Activated CD4-positive, alpha-beta memory T cell treated with anti-CD3 and anti-CD28 coated beads for 36 hours (primary cell): Measurements from ENCODE around the gene CH25H. TPM values are rescaled to one million over a fixed set of nuclear protein-coding genes. Genes with fewer than 3 reads are reported as not detected.

ENCODE experiments used
- CTCF ChIA-PET: fragments of 350-600 bp; sonication (Branson Sonifier 250); formaldehyde crosslinking; loops from one replicate; lab custom pipeline; 2021; ENCODE audit warnings: antibody characterized with exemption, inconsistent platforms; lab: Charles Lee
- POLR2A ChIA-PET: fragments of 350-600 bp; sonication (Branson Sonifier 250); formaldehyde crosslinking; loops from one replicate; lab custom pipeline; 2021; ENCODE audit warnings: antibody characterized with exemption; lab: Charles Lee
- DNase-seq: peaks from one replicate; pipeline ENCODE4 v3.0.0-alpha.2; 2020
- H3K27ac Mint-ChIP-seq: one replicate; pipeline ENCODE4 v1.8.0; 2021; ENCODE audit warnings: mixed read lengths
- H3K27me3 Mint-ChIP-seq: one replicate; pipeline ENCODE4 v1.8.0; 2021; ENCODE audit warnings: mixed read lengths
- H3K36me3 Mint-ChIP-seq: one replicate; pipeline ENCODE4 v1.8.0; 2021; ENCODE audit warnings: mixed read lengths
- H3K4me1 Mint-ChIP-seq: one replicate; pipeline ENCODE4 v1.8.0; 2021; ENCODE audit warnings: low read depth, mixed read lengths
- H3K4me3 Mint-ChIP-seq: one replicate; pipeline ENCODE4 v1.8.0; 2021; ENCODE audit warnings: mild to moderate bottlenecking, mixed read lengths
- H3K9me3 Mint-ChIP-seq: one replicate; pipeline ENCODE4 v1.8.0; 2021; ENCODE audit warnings: mixed read lengths
- intact Hi-C: fragments of 100-400 bp; cut with micrococcal nuclease; formaldehyde crosslinking; loops from one replicate; pipeline ENCODE4 v1.15.1; 2023
- total RNA-seq, 2 experiments: library from RNA; stranded (reverse); gene quantifications; one replicate each; pipeline ENCODE4 v1.2.3, GENCODE V29; 2021

Gene CH25H
- total RNA-seq, 2 experiments from 2014 or later = 0.12 TPM; not detected in 1

- Mint-ChIP-seq H3K4me3 (no peak overlapping the region), H3K9me3 (no peaks in the 10 kb centered on the region), H3K27ac (no peak overlapping the region), H3K4me1 (no peaks in the 10 kb centered on the region), H3K27me3 (no peaks in the 10 kb centered on the region), H3K36me3 (peaks cover 3% of the 10 kb centered on the region)
- CTCF ChIA-PET = interaction anchor here (2.5 kb wide), 1 partner anchor 25 kb away, joined by 11 read pairs; no protein-coding TSS in a partner anchor
- intact Hi-C loops = no loop called here
- POLR2A ChIA-PET = no interaction called here
- no peak for DNase-seq
These were observed 35.9 kb upstream of the CH25H start for GRCh38 chr10:89242840-89243568.

DNA sequence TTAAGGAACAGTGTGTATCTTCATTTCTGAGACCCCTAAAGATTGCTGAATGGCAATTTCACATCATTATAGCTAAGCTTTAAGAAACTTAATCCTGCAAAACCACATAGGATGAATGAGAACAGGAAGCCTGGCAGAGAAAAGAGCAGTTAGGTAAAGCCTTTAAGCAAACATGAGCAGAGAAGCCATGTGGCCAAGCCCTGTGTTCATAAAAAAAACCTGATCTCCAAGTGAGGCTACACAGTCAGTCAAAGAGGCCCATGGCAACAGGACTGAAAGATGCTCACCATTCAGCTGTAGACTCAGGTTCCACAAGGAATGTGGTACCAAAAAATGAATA, 35.2 kb upstream of the CH25H start:
- intact Hi-C loops = no loop called here
- Mint-ChIP-seq H3K9me3 (no peaks in the 10 kb centered on the region), H3K4me1 (no peaks in the 10 kb centered on the region), H3K27me3 (no peaks in the 10 kb centered on the region), H3K36me3 (peaks cover 3% of the 10 kb centered on the region), H3K4me3 (no peak overlapping the region), H3K27ac (no peak overlapping the region)
- DNase-seq = no peak
- ChIA-PET CTCF (interaction anchor here (0.6 to 0.7 kb wide), 2 partner anchors 20 to 320 kb away, joined by 3 read pairs; no protein-coding TSS in a partner anchor), POLR2A (no interaction called here)

GRCh38 chr10:89241486-89242344, 34.6 kb upstream of the CH25H start:
- intact Hi-C loops = no loop called here
- Mint-ChIP-seq H3K4me1 (no peaks in the 10 kb centered on the region), H3K27me3 (no peaks in the 10 kb centered on the region), H3K9me3 (no peaks in the 10 kb centered on the region), H3K4me3 (no peak overlapping the region), H3K27ac (no peak overlapping the region), H3K36me3 (peaks cover 3% of the 10 kb centered on the region)
- ChIA-PET CTCF (interaction anchor here (0.6 to 1.0 kb wide), 3 partner anchors 9 to 321 kb away, joined by 3 read pairs; no protein-coding TSS in a partner anchor), POLR2A (no interaction called here)
- DNase-seq = no peak

- Mint-ChIP-seq H3K4me1 (peaks cover 3% of the 10 kb centered on the region), H3K9me3 (no peaks in the 10 kb centered on the region), H3K27me3 (no peaks in the 10 kb centered on the region), H3K4me3 (no peak overlapping the region), H3K36me3 (peaks cover 3% of the 10 kb centered on the region), H3K27ac (no peak overlapping the region)
- intact Hi-C loops = no loop called here
- ChIA-PET POLR2A (interaction anchor here (1.0 kb wide), 1 partner anchor 173 kb away, joined by 3 read pairs; the partner anchor contains the start of gene IFIT5), CTCF (interaction anchor here (0.6 to 1.0 kb wide), 2 partner anchors 9 to 430 kb away, joined by 3 read pairs; no protein-coding TSS in a partner anchor)
- DNase-seq = no peak
These were observed 33.9 kb upstream of the CH25H start for GRCh38 chr10:89241026-89241425.

- peaks cover 3% of the 10 kb centered on the region for H3K36me3 Mint-ChIP-seq
- POLR2A ChIA-PET = interaction anchor here (1.0 kb wide), 1 partner anchor 173 kb away, joined by 3 read pairs; the partner anchor contains the start of gene IFIT5
- H3K27ac Mint-ChIP-seq = no peak overlapping the region
- no peaks in the 10 kb centered on the region for H3K9me3 Mint-ChIP-seq
- H3K4me3 Mint-ChIP-seq = no peak overlapping the region
- H3K4me1 Mint-ChIP-seq = peaks cover 4% of the 10 kb centered on the region
- no peak for DNase-seq
- CTCF ChIA-PET = interaction anchor here (0.6 kb wide), 1 partner anchor 430 kb away, joined by 3 read pairs; no protein-coding TSS in a partner anchor
- H3K27me3 Mint-ChIP-seq = no peaks in the 10 kb centered on the region
- intact Hi-C loops = no loop called here
These were observed 33.4 kb upstream of the CH25H start for GRCh38 chr10:89240519-89240918.

DNA sequence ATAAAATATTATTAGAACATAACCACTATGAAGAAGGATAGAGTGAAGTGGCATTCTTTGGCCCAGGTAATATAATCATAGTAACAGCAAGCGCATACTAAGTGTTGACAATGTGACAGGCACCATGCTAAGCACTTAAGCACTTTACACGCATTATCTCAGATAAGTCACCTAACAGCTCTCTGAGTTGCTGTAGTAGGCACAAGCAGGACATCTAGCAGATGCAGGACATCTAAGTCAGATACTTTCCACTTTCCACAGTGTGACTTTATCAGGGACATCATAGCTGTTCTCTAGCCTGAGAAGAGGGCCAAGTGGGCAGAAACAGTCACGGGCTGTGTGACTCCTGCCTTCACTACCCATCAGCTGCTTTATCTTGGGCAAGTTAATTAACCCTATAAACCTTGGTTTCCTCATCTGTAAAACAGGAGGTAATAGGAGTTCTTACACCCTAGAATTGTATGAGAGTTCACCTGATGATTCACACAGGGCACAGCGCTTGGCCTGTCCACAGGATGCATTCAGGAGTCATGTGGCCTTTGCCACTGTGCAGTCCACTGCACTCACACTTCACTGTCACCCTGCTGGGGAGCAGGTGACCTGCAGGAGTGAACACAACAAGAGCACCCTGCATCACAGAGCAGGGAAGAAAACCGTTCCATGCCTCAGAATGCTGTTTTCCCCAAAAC, 32.0 kb upstream of the CH25H start:
- Mint-ChIP-seq H3K36me3 (peaks cover 3% of the 10 kb centered on the region), H3K4me1 (peaks cover 10% of the 10 kb centered on the region), H3K4me3 (no peak overlapping the region), H3K27me3 (no peaks in the 10 kb centered on the region), H3K27ac (no peak overlapping the region), H3K9me3 (no peaks in the 10 kb centered on the region)
- CTCF ChIA-PET = interaction anchor here (1.1 kb wide), 1 partner anchor 22 kb away, joined by 3 read pairs; no protein-coding TSS in a partner anchor
- intact Hi-C loops = no loop called here
- POLR2A ChIA-PET = interaction anchor here (0.6 kb wide), 1 partner anchor 1716 kb away, joined by 3 read pairs; no protein-coding TSS in a partner anchor
- no peak for DNase-seq

GRCh38 chr10:89237849-89238248, 30.7 kb upstream of the CH25H start:
- CTCF ChIA-PET = interaction anchor here (1.1 to 1.2 kb wide), 2 partner anchors 19 to 20 kb away, joined by 3 to 4 read pairs; no protein-coding TSS in a partner anchor
- no peak overlapping the region for H3K27ac Mint-ChIP-seq
- H3K4me3 Mint-ChIP-seq = no peak overlapping the region
- no peaks in the 10 kb centered on the region for H3K9me3 Mint-ChIP-seq
- peaks cover 6% of the 10 kb centered on the region for H3K36me3 Mint-ChIP-seq
- intact Hi-C loops = no loop called here
- no peak for DNase-seq
- POLR2A ChIA-PET = no interaction called here
- peaks cover 10% of the 10 kb centered on the region for H3K4me1 Mint-ChIP-seq
- H3K27me3 Mint-ChIP-seq = no peaks in the 10 kb centered on the region

DNA sequence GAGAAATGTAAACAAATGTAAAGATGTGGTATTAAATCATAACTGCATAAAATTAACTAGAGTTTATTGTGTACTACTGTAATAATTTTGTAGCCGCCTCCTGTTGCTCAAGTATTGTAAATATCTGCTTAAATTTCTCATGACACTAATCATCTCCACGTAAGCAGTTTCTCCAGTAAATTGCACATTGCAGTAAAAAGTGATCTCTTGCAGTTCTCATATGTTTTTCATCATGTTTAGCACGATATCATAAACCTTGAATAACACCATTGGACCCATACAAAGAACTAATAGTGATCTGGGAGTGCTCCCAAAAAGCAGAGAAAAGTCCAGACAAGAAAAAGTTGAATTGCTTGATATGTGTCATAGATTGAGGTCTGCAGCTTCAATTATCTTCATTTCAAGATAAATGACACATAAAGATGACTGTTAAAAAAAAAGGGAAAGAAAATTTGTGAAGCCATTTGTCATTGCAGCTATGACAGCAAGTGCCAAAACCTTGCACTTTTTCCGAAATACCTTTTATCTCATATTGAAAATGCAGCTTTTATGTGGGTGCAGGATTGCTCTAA, 29.2 kb upstream of the CH25H start:
- H3K4me3 Mint-ChIP-seq = no peak overlapping the region
- H3K27ac Mint-ChIP-seq = no peak overlapping the region
- H3K9me3 Mint-ChIP-seq = no peaks in the 10 kb centered on the region
- peaks cover 6% of the 10 kb centered on the region for H3K36me3 Mint-ChIP-seq
- H3K27me3 Mint-ChIP-seq = no peaks in the 10 kb centered on the region
- POLR2A ChIA-PET = no interaction called here
- H3K4me1 Mint-ChIP-seq = peaks cover 10% of the 10 kb centered on the region
- intact Hi-C loops = no loop called here
- CTCF ChIA-PET = no interaction called here
- DNase-seq = no peak

DNA sequence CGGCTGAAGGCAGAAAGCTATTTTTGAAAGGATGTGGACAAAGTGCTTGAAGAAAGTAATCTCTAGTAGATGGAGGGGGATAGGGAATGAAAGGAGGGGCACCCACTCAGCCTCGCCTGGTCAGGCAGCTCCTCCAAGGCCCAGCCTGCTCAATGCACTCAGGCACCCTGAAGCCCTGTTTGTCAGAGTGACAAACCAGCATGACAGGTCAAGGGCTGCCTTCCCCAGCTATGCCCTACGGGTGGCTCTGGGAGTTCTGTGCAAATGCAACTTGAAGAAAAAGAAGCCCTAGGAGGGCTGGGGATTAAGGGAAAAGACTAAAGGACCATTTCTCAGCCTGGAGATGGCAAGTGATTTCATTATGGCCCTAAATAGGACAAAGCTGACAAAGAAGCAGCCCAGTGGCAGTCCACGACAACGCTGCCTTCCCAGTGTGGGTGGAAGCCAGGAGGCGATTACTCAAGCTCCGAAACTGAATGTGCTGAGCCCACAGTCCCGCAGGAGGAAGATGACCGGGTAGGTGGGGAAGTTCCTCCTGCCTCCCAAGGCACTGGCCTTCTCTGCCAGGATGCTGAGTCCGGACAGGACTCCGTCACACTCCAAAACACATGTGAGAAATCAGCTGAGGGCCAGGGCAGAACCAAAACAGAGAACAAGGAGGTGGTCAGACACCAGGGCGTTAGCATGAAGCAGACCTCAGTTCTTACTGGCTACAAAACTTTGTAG, 28.1 kb upstream of the CH25H start:
- Mint-ChIP-seq H3K27ac (no peak overlapping the region), H3K4me3 (no peak overlapping the region), H3K9me3 (no peaks in the 10 kb centered on the region), H3K27me3 (no peaks in the 10 kb centered on the region), H3K4me1 (peaks cover 10% of the 10 kb centered on the region), H3K36me3 (peaks cover 6% of the 10 kb centered on the region)
- intact Hi-C loops = no loop called here
- ChIA-PET CTCF (interaction anchor here (0.9 to 1.6 kb wide), 3 partner anchors 9 to 17 kb away, joined by 3 to 9 read pairs (median 4); no protein-coding TSS in a partner anchor), POLR2A (no interaction called here)
- peak; percentile 28 for DNase-seq

- CTCF ChIA-PET = interaction anchor here (1.1 kb wide), 1 partner anchor 15 kb away, joined by 4 read pairs; no protein-coding TSS in a partner anchor
- peaks cover 12% of the 10 kb centered on the region for H3K4me1 Mint-ChIP-seq
These were observed 25.9 kb upstream of the CH25H start for GRCh38 chr10:89233033-89233432.

GRCh38 chr10:89228962-89229361, 21.8 kb upstream of the CH25H start:
- peaks cover 9% of the 10 kb centered on the region for H3K36me3 Mint-ChIP-seq
- H3K27me3 Mint-ChIP-seq = no peaks in the 10 kb centered on the region
- CTCF ChIA-PET = interaction anchor here (0.5 to 3.1 kb wide), 3 partner anchors 11 to 1639 kb away, joined by 3 to 12 read pairs (median 8); no protein-coding TSS in a partner anchor
- H3K4me1 Mint-ChIP-seq = peaks cover 2% of the 10 kb centered on the region
- DNase-seq = no peak
- intact Hi-C loops = no loop called here
- POLR2A ChIA-PET = no interaction called here
- H3K4me3 Mint-ChIP-seq = no peak overlapping the region
- no peak overlapping the region for H3K27ac Mint-ChIP-seq
- H3K9me3 Mint-ChIP-seq = no peaks in the 10 kb centered on the region

More at GRCh38 chr10:89233033-89233432, 25.9 kb upstream of the CH25H start:
- Mint-ChIP-seq H3K36me3 (peaks cover 5% of the 10 kb centered on the region), H3K4me3 (no peak overlapping the region), H3K9me3 (no peaks in the 10 kb centered on the region), H3K27ac (no peak overlapping the region), H3K27me3 (no peaks in the 10 kb centered on the region)
- no peak for DNase-seq
- intact Hi-C loops = no loop called here
- POLR2A ChIA-PET = no interaction called here
